HG03565 (cell line): ENCODE measurements around the gene FAM219A.

ENCODE experiments used
- ATAC-seq: cut with Tn5 transposase; IDR thresholded peaks from one replicate; pipeline ENCODE4 v1.9.1; 2021; ENCODE audit warnings: mild to moderate bottlenecking, moderate library complexity; ENCODE audit not compliant: unreplicated experiment

FAM219A gene

DNA sequence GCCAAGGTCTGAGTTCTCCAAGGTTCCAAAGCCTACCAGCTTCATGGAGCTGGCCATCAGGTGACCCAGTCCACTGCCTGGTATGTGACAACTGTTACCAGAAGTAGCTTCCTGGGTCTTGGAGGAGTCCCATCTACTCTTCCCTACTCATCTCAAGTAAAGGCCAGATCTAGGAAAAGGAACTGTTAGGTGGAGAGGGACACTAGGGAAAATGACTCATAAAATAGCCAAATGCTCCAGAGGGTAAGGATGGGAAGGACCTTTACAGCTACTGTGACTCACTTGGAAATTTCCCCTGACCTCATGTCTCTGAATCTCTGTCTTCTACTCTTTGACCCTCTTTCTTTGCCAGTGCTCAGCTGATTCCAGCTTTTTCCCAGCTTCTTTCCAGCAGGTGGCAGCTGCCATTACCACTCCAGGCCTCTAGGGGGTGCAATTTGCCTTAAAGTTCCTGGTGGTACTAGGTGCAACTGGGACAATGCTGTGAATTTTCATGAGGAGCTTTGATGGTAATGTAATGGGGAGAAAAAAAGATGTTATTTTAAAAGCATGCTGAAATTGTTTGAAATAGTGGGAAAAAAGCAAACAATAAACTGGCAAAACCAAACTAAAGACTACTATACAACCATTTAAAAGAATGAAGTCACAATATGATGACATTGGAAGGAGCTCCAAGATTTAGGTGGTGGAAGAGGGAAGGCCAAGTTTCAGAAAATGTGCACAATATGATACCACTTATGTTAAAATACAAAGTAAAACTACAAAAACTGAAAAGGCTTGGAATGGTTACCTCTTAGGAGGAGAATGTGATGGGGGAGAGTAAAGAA lies 54.6 kb downstream of the FAM219A start:
- no peak for ATAC-seq

DNA sequence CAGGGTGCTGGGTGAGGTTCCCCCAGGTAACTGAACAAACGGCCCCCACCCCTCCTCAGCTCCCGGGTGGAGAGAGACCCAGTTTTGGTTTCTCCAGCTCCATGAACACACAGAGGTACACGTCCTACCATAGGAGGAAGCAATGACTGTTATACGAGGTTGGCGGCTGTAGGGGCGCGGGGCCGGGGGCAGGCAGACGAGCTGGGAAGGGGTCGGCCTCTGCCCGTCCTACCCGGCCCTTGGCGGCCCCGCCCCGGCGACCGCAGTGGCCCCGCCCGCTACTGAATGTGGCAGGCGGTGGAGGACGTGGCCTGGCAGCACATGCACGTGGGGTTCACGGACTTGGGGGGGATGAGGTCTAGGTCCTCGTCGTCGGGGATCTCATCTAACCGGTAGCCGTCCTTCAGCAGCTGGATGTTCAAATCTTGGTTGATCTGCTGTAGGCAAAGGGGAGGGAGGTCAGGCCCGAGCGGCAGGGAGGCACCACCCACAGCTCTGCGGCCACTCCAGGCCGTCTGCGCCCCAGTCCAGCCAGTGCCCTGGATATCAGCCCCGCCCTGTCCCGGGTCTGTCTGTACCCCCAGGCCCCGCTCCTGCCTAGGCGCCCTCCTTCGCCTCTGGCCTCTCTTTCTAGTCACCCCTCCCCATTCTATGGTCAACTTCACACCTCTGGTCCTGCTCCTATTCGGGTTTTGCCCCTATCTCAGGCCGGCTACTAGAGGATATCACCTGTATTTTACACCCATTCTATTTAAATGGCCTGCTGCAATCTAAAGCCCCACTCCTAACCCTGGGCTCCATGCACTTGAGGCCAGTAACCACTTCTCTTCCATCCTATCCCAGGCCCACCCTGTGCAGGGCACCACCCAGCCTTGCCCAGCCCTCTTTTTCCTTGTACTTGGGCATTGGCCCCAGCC lies 57.4 kb downstream of the FAM219A start:
- no peak for ATAC-seq

DNA sequence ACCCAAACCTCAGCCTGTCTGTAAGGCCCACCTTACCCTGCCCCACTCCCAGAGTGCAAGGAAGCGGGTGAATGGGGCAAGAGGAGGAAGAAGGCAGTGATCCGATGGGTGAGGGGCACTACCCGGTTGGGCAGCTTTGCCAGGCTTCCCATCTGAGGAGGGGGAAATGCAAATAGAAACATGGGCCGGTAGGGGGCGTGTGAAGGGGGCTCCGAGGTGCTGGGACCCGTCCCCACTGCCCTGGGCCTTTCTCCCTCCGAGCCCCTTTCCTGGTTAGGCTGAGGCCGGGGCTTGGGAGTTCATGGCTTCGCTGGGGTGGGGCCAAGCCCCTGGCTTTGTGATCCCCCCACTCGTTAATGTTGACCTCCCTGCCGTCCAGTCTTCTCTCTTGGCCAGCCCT lies 58.1 kb downstream of the FAM219A start:
- no peak for ATAC-seq

DNA sequence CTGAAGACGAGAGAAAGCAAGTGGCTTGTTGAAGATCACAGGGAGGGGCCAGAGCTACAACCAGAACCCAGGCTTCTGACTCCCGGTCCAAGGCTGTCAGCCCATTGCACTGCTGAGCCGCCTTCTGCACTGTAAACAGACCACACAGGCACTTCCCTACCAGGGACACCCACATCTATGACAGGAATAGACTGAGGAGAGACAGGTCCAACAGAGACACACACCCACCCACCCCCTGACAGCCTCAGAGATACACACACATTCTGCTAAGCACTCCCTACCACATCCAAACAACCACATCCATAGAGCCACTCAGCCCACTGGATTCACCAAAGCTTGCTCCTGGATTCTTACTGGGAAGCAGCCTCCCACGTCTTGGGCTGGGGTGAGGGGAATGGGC lies 58.6 kb downstream of the FAM219A start:
- no peak for ATAC-seq

DNA sequence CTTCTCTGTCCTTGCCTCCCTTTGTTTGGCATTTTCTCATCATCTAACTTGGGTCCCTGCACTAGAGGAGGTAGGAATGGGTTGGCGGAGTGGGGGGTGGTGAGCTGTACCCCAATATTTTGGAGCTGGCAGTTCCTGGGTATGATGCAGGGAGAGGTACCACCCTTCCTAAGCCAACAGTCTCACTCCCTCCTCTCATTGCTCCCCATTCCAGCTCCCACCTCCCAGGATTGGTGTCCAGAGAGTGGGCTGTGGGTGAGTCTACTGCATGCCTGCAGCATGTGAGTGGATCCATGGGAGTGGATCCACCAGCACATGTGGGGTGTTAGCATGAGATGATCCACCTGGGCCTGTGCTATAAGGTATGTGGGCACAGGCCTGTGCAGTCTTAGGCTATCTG lies 59.5 kb downstream of the FAM219A start:
- ATAC-seq = no peak

DNA sequence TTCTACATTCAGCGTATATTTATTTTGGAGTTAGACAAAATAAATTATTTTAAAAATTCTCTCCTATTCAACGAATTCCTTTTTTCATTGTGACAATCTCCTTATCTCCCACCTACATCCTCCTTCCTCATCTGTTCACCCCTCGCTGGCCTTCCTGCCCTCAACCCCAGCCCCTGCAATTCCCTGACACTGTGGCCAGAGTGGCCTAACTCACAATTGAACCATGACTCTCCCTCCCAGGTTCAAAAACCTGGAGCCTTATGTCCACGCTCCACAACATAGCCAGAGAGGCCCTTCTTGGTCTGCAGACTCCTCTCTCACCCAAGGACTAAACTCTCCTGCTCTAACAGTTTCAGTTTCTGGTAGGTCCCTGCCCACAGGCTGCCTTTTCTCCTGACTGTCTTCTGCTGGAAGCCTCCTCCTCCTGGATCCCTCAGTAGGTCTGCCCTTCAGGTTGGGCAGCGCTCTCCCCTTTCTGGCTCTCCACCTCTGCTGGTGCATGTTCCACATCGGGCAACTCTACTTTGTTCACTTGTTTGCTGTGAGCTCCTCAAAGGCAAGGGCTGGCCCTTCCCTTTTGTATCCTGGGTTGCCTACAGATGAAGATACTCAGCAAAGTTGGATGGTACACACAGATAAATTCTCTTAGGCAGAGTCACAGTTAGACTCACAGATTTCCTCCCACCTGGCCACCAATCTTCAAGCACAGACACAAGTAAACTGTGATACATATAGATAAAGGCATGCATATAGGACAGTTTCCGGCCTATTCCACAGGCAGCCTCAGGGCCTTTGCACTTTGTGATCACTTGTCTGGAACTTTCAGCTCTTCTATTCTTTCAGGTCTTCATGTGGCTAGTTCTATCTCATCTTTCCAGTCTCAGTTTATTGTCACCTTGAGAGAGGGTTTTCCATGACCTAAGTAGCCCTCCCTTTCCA lies 61.8 kb downstream of the FAM219A start:
- ATAC-seq = no peak

DNA sequence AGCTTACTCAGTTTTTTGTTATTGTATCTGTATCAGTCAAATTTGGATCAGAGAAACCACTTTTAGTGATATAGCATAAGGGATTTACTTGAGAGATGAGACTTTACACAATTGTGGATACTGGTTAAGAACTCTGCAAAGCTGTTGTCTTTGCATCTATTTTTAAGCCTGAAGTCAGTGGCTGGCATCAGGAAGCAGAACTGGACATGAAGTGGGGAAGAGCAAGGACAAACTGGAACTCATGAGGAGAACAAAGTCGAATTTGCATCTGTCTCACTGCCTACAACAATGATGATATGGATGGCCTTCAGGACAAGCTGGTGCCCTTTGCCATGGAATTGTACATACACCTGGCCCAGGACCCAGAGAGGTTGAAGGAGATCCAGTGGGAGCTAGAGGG lies 65.9 kb downstream of the FAM219A start:
- ATAC-seq = no peak

DNA sequence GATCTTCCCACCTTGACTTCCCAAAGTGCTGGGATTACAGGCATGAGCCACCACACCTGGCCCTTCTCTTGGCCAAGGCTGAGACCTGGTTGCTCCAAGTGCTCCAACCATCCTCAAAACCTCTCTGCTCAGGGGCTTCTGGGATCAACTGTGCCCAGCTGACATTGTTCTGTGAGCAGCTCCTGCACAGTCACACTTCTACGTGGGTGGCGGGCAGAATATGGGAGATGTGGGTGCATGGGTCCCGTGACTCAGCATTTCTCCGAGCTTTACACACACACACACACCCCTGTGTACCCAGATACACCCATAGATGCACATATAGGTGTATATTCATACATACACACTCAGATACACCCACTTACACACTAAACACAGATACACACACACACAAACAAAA lies 71.1 kb downstream of the FAM219A start:
- no peak for ATAC-seq

DNA sequence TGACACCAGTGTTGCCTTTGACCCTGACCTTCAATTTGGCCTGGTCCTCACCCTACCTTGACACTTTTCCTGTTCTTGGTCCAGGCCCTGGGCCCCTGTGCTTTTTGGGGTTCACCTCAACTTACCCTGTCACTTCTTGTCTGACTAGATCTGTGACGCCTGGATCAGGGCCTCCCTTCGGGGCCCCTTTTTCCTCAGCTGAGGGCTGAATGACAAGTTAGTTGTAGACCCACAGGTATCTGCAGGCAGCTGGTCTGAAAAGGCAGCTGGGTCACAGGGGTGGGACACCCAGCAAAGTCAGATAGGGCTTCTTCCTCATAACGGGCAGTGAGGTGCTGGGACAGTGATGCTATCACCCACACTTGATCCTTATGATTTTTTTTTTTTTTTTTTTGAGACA lies 71.7 kb downstream of the FAM219A start:
- ATAC-seq = no peak

DNA sequence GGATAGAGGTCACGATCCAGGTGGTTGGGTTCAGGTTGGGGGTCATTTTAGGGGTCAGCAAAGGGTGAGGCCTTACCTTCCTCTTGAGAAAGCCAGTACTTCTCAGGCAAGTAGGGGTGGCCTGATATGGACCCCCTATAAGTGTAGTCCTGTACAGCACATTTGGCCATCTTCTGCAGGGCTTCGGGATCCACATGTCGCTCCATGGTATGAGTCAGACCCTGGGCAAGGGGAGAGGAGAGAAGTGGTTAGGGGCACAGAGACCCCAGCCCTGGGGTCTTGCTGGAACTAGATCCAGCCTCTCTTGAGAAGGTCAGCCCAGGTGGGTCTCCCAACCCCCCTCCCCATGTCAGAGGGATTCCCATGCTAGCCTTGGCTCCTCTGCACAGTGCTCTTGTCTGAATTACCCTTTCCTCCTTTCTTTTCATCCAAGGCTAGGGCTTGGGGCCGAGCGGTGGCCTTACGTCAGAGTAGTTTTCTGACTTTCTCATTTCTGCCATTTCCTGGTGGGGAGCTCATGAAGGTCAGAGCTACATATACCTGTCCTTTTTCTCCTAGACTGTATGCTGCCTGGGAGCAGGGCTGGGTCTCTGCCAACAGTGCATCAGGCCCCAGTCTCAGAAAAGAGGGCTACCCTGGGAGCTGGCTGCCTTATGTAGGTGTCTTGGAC lies 72.7 kb downstream of the FAM219A start:
- ATAC-seq = no peak

DNA sequence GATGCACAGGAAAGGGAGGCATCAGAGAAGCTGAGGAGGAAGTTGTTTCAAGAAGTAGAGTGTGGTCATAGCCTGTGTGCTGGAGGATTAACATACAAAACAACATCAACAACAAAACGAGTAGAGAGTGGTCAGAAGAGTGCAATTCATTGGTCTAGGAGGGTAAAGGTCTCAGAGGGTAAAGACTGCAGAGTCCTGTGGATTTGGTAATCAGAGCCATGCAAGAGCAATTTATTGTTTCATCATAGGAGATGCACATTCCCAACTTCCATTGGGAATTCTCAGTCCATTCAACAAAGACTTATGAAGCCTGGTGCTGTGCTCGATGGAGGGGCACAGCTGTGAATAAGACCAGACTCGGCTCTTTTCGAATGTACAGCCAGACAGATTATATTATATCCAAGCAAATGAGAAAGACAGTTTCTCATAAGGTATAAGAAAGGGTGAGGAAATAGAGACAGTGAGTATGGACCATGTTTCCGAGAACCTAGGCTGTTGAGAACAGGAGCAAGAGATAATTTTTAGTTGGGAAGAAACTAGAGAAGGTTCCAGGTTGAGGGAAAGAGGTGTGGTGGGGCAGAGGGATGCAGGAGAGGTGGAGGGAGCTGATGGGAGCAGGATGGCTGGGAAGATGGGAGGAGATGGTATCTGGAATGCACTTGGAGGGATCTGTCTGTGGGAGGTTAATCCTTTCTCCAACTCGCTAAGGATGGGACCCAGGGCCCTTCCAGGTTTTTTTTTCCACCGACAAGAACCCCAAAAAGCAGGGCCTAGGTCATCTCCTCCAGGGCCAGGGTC lies 73.8 kb downstream of the FAM219A start:
- no peak for ATAC-seq

DNA sequence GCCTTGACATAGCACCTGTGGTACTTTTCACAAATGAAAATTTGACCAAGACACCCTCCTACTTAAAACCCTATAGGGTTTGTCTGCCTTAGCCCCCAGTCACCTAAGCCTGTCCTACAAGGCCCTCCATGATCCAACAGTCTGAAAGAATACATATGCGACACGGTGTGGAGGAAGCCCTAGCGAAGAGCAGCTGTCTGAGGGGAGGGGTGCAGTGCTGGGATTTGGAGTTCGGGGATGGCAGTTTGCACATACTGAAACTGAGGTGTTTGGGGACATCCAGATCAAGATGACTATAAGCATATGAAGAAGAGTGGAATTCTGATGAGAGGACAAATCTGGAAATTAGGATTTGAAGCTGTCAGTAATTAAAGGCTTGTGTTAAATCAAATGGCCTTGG lies 74.5 kb downstream of the FAM219A start:
- ATAC-seq = no peak

DNA sequence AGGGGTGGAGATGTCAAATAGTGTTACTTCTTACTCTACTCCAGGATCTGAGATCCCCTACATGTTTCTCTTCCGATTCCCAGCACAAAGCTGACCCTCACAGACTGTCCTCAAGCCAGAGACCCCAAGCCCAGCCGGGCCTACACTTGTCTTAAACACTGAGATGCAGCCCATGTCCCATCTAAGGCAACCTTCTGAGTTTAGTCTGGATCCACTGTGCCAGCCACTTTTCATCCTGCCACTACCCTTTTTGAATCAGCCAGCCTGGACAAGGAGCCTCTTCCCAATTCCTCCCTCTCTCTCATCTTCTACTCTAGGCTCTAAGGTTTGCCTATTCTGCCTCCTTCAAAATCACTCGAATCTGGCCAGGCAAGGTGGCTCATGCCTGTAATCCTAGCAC lies 75.5 kb downstream of the FAM219A start:
- ATAC-seq = no peak

DNA sequence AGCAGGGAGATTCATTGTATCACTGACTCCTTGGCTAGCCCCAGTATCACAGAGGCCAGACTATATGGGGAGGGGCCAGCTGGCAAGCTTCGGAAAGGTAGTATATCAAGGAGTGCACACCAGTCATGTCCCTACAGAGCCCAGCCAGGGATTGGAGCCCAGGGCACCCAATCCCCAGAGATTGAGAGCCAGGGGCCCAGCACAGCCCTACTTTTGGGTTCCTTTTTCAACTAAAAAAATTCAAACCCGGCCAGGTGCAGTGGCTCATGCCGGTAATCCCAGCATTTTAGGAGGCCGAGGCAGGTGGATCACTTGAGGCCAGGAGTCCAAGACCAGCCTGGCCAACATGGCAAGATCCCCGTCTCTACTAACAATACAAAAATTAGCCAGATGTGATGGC lies 76.3 kb downstream of the FAM219A start:
- ATAC-seq = no peak

DNA sequence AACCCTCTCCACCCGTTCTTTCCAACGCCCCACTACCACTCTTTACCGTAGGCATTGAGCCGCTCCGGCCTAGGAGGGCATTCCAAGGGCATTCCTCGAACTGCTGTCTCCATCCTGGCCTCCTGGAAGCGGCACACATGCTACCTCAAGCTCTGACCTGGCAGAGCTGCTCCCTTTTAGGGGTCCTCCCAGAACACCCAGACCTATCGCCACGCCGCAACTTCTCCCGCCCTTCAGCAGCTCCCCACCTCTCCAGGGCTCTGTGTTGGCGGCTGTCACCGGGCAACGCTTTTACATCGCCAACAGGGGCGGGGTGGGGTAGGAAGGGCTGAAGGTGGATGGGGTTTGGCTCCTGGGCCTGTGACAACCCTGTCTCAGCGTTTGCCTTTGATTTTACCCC lies 77.0 kb downstream of the FAM219A start:
- ATAC-seq = no peak

DNA sequence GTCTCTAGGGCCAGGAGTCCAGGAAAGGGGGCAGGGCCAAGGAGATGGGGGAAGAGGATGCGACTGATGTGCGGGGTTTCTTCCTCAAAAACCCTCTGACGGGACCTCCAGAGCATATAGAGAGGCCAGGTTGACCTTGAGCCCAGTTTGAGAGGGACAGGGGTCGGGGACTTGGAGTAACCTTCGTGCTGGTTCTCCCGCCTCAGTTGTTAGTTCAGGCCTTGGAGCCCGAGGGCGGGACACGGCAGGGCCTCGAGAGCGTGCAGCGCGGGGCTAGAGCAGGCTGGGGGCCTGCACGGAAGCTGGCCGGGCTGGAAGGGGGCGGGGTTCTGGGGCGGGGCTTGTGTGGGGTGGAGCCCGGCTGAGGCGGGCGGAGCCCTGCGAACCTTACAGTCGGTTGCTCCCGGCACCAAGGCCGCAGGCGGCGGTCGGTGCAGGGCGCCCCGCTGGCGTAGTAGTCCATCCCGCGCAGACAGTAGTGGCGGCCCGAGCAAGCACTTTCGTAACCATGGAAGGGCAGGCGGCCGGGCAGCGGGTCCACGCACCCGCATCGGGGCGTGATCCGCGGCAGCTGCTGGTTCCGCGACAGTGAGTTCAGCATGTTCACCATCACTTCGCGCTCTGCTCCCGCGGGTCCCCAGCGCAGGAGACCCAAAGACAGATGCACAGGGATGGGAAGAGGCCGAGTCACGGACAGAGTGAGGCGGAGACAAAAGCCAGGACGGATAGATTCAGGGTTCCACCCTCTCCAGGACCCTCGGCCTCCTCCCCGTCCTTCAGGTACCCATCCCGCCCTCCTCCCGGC lies 77.7 kb downstream of the FAM219A start:
- no peak for ATAC-seq

DNA sequence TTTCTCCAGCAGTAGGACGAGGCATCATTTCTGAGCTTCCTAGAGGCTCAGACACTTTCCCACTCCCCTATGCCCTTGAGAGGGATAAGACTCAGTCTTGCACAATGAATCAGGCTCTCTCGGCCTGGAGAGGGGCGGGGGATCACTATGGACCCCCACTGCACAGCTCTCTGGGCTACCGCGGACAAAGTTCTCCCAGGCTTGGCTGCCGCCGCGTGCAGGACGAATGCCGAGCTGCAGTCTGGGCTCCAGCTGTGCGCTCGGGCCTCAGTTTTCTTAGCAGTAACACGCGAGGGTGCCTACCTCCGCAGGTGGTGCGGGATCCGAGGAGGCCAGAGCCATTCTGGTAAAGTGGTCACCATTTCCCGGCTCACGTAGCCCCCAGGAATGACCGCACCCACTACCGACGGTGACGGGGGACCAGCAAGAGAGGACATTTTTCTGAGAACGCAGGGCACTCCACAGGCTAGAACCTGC lies 78.3 kb downstream of the FAM219A start:
- ATAC-seq = no peak

DNA sequence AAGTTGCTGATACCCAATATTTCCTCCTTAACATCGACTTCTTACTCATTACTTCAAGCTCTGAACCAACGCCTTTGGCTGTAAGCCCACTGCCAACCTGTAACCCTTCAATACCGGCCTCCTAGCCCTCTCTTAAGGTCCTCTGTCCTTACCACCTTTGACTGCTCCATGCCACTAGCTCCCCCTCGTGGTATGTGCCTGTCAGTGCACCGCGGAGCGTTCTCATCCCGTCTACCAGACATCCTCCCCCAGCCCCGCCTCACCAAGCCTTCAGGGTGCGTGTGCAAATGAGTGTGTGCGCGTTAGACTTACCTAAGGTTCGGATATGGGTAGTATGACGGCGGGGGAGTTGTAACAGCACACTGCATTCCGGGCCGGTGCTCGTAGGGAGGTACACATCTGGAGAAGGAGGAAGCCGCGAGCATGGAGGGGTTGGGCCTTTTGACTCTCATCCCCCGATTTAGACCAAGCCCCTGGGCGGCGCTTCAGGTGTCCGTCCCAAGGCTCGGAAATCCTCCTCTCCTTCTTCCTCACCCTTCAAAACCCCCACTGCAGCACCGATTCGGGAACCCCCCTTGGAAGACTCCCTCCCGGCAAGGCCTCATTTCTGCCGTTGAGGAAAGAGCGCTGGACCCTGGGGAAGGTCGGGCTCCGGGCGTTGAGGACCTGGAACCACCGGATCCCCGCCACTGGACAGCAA lies 78.9 kb downstream of the FAM219A start:
- peak; percentile 29 for ATAC-seq
